Daoy (cell line): ENCODE data around the gene DECR2. TPM values are rescaled to one million over a fixed set of nuclear protein-coding genes. Genes with fewer than 3 reads are reported as not detected.

Source experiments
- DNase-seq: peaks from one replicate; pipeline ENCODE4 v3.0.0-alpha.2; 2015; ENCODE audit warnings: low read depth
- total RNA-seq: library from RNA; depleted of rRNA; stranded (reverse); fragments of >200 nt; shearing (Covaris generic); gene quantifications from 2 replicates; pipeline ENCODE4 v1.2.3, GENCODE V29; 2014; rRNA removed

Gene DECR2
- total RNA-seq, 1 experiment from 2014 or later: 4.2 TPM

GRCh38 chr16:442976-443375, 41.3 kb downstream of the DECR2 start:
- no peak for DNase-seq

- no peak for DNase-seq
These were observed 42.3 kb downstream of the DECR2 start for GRCh38 chr16:444027-444426.

GRCh38 chr16:445566-445965, 43.9 kb downstream of the DECR2 start:
- DNase-seq: no peak

- DNase-seq: no peak
These were observed 48.7 kb downstream of the DECR2 start for GRCh38 chr16:450385-450784.

- DNase-seq: no peak
These were observed 49.3 kb downstream of the DECR2 start for GRCh38 chr16:450785-451512.

GRCh38 chr16:454397-454940, 52.8 kb downstream of the DECR2 start:
- no peak for DNase-seq

GRCh38 chr16:455453-455852, 53.8 kb downstream of the DECR2 start:
- DNase-seq: no peak

GRCh38 chr16:456891-457483, 55.3 kb downstream of the DECR2 start:
- no peak for DNase-seq

GRCh38 chr16:457732-458400, 56.2 kb downstream of the DECR2 start:
- DNase-seq: no peak

- no peak for DNase-seq
These were observed 58.1 kb downstream of the DECR2 start for GRCh38 chr16:459761-460160.

GRCh38 chr16:460787-461186, 59.1 kb downstream of the DECR2 start:
- no peak for DNase-seq

Other genes with a start within 250 kb of the DECR2 start
- gene HBZ, start 249.2 kb upstream of the DECR2 start, total RNA-seq: not detected in 2 replicates
- gene HBM, start 235.9 kb upstream of the DECR2 start, total RNA-seq: not detected in 2 replicates
- 3.5 TPM in 1 of 2 replicates, not detected in the other for gene HBA2, start 229.0 kb upstream of the DECR2 start, total RNA-seq
- not detected in 2 replicates for gene HBA1, start 225.2 kb upstream of the DECR2 start, total RNA-seq
- not detected in 2 replicates for gene HBQ1, start 221.4 kb upstream of the DECR2 start, total RNA-seq
- 35.5 and 42.3 TPM in 2 replicates for gene LUC7L, start 172.4 kb upstream of the DECR2 start, total RNA-seq
- 25.8 and 29.1 TPM in 2 replicates for gene FAM234A, start 167.1 kb upstream of the DECR2 start, total RNA-seq
- gene RGS11, start 125.9 kb upstream of the DECR2 start, total RNA-seq: 0.06 TPM in 1 of 2 replicates, not detected in the other
- gene ARHGDIG, start 121.3 kb upstream of the DECR2 start, total RNA-seq: not detected in 2 replicates
- gene PDIA2, start 118.7 kb upstream of the DECR2 start, total RNA-seq: 0.46 TPM in 1 of 2 replicates, not detected in the other
- gene AXIN1, start 49.2 kb upstream of the DECR2 start, total RNA-seq: 18.1 and 19.3 TPM in 2 replicates
- gene MRPL28, start 31.3 kb upstream of the DECR2 start, total RNA-seq: 128 and 141 TPM in 2 replicates
- 12.1 and 22.1 TPM in 2 replicates for gene PGAP6, start 19.9 kb upstream of the DECR2 start, total RNA-seq
- gene NME4, start 4.7 kb upstream of the DECR2 start, total RNA-seq: 35.6 and 39.9 TPM in 2 replicates
- 6.2 and 10.4 TPM in 2 replicates for gene RAB11FIP3, start 23.8 kb downstream of the DECR2 start, total RNA-seq
- 23.3 and 23.4 TPM in 2 replicates for gene CAPN15, start 125.8 kb downstream of the DECR2 start, total RNA-seq
- gene PRR35, start 158.5 kb downstream of the DECR2 start, total RNA-seq: 0.23 TPM in 1 of 2 replicates, not detected in the other
- 0.17 TPM in 1 of 2 replicates, not detected in the other for gene NHLRC4, start 165.1 kb downstream of the DECR2 start, total RNA-seq
- gene PIGQ, start 168.1 kb downstream of the DECR2 start, total RNA-seq: 15.9 and 16.3 TPM in 2 replicates
- 7.6 and 20.6 TPM in 2 replicates for gene RAB40C, start 188.2 kb downstream of the DECR2 start, total RNA-seq
- 0.09 TPM in 1 of 2 replicates, not detected in the other for gene WFIKKN1, start 229.1 kb downstream of the DECR2 start, total RNA-seq
- 82.5 and 97.6 TPM in 2 replicates for gene METTL26, start 234.4 kb downstream of the DECR2 start, total RNA-seq
- 39.1 and 39.2 TPM in 2 replicates for gene MCRIP2, start 239.9 kb downstream of the DECR2 start, total RNA-seq
- gene WDR90, start 247.5 kb downstream of the DECR2 start, total RNA-seq: 11.7 and 20.9 TPM in 2 replicates